CMK (cell line): ENCODE data around the gene ADGRV1.

Experiments used
- DNase-seq: peaks from one replicate; pipeline ENCODE4 v3.0.0-alpha.2; 2010; ENCODE audit warnings: low read depth

ADGRV1 gene

GRCh38 chr5:91111473-91112238 is 553.1 kb downstream of the ADGRV1 start:
- no peak for DNase-seq

- no peak for DNase-seq
Measured at GRCh38 chr5:91114658-91115057, 556.1 kb downstream of the ADGRV1 start.

- DNase-seq = no peak
Measured at GRCh38 chr5:91118354-91118753, 559.8 kb downstream of the ADGRV1 start.

- DNase-seq = no peak
Measured at GRCh38 chr5:91118796-91119195, 560.2 kb downstream of the ADGRV1 start.

- DNase-seq = no peak
Measured at GRCh38 chr5:91119217-91119616, 560.6 kb downstream of the ADGRV1 start.

GRCh38 chr5:91119981-91120850 is 561.6 kb downstream of the ADGRV1 start:
- DNase-seq = no peak

- DNase-seq = no peak
Measured at GRCh38 chr5:91121347-91121993, 562.9 kb downstream of the ADGRV1 start.

GRCh38 chr5:91122651-91123050 is 564.1 kb downstream of the ADGRV1 start:
- no peak for DNase-seq

- no peak for DNase-seq
Measured at GRCh38 chr5:91123291-91123690, 564.7 kb downstream of the ADGRV1 start.

GRCh38 chr5:91123901-91124300 is 565.3 kb downstream of the ADGRV1 start:
- DNase-seq = no peak

GRCh38 chr5:91125916-91126315 is 567.3 kb downstream of the ADGRV1 start:
- DNase-seq = no peak

GRCh38 chr5:91126448-91126847 is 567.9 kb downstream of the ADGRV1 start:
- DNase-seq = no peak

GRCh38 chr5:91126888-91127287 is 568.3 kb downstream of the ADGRV1 start:
- no peak for DNase-seq

GRCh38 chr5:91127456-91128081 is 569.0 kb downstream of the ADGRV1 start:
- no peak for DNase-seq

- no peak for DNase-seq
Measured at GRCh38 chr5:91128604-91129003, 570.0 kb downstream of the ADGRV1 start.

GRCh38 chr5:91129748-91130147 is 571.2 kb downstream of the ADGRV1 start:
- no peak for DNase-seq

- DNase-seq = no peak
Measured at GRCh38 chr5:91130759-91131158, 572.2 kb downstream of the ADGRV1 start.

- no peak for DNase-seq
Measured at GRCh38 chr5:91132550-91132949, 574.0 kb downstream of the ADGRV1 start.

- DNase-seq = no peak
Measured at GRCh38 chr5:91133183-91133582, 574.6 kb downstream of the ADGRV1 start.

- DNase-seq = no peak
Measured at GRCh38 chr5:91135475-91136248, 577.1 kb downstream of the ADGRV1 start.

GRCh38 chr5:91136271-91136670 is 577.7 kb downstream of the ADGRV1 start:
- DNase-seq = no peak
